ENCODE data around the gene ELFN1. TPM values are rescaled to one million over a fixed set of nuclear protein-coding genes. Genes with fewer than 3 reads are reported as not detected.
A peak's percentile ranks its signal among the peaks of the same experiment; 100 is the strongest.

Gene ELFN1
- total and polyA plus RNA-seq, 2 donors from 2014 or later, result 3.5 to 3.8 TPM

DNA sequence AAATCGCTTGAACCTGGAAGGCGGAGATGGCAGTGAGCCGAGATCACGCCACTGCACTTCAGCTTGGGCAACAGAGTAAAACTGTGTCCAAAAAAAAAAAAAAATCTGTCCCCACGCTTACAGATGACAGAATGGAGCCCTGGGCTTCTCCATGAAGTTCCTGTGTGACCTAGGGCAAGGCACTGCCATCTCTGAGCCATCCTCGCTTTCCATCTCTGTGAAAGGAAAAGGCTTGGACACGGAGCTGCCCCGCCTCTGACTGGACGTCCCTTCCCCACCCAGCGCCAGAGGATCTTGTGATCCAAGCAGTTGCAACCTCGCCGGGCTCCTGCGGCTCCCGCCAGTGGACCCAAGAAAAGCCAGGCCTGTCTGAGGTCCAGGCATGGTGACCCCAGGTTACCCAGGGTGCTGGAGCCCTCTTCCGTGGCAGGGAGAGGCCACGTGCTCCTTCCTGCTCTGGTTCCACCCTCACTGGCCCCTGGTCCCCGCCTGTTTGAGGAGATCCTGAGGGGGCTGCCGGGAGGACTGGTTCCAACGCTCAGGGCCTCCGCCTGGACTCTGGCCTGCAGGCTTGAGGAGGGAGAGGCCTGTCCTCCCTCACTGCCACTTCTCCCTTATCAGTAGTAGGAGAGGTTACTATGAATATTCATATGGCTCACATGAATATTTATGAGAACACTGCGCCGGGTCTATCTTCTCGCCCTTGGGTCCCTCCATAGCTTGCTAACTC, 25.6 kb upstream of the ELFN1 start:
- DNase-seq, result peak in 1 of 5 donors; percentile 47
- no peak for FAIRE-seq
- H3K27me3 ChIP-seq (ENCODE audit: control insufficient read depth, insufficient read depth, low read length), result no peaks in the 10 kb centered on the region
- peaks cover 0 to 2% (median 0%) of the 10 kb centered on the region in 3 donors for H3K4me1 ChIP-seq (ENCODE audit: control insufficient read depth in 2 of 3, insufficient read depth in 2 of 3, low read depth in 1 of 3, low read length in 3 of 3)
- intact Hi-C loops (cut with DNase I), result no loop called here
- TF ChIP-seq CTCF (IDR thresholded peaks at IDR 0.05; ENCODE audit: borderline replicate concordance, extremely low read depth, insufficient read depth), result no peak
- no peak overlapping the region for H3K4me3 ChIP-seq (ENCODE audit: low read length in 3 of 3)
- no peaks in the 10 kb centered on the region for H3K36me3 ChIP-seq (ENCODE audit: control insufficient read depth in 2 of 3, insufficient read depth in 3 of 3, low read length in 3 of 3)
- H3K9me3 ChIP-seq (ENCODE audit: control insufficient read depth in 2 of 3, insufficient read depth in 1 of 3, low read length in 3 of 3), result no peaks in the 10 kb centered on the region
- H3K9ac ChIP-seq (ENCODE audit: low read length in 3 of 3), result no peak overlapping the region
- H3K27ac ChIP-seq (ENCODE audit: low read depth in 2 of 2, low read length in 2 of 2), result no peak overlapping the region

DNA sequence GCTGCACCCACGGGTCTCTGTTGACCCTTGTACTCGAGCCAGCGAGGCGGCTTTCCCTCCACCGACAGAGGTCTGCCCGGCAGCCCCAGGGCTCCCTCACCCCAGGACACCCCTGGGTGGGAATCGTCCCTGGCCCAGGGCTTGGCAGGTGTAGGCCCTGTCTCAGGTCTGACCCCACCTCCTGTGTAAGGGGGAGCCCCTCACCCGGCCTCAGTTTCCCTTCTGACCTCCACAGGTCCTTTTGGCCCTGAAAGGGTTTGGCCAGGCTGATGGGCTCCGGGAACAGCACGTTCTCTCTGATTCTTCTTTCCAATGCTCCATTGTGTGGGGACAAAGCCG, 25.0 kb upstream of the ELFN1 start:
- TF ChIP-seq CTCF (IDR thresholded peaks at IDR 0.05; ENCODE audit: borderline replicate concordance, extremely low read depth, insufficient read depth), result no peak
- peak in 1 of 5 donors; percentile 49 for DNase-seq
- Histone ChIP-seq H3K9ac (ENCODE audit: low read length in 3 of 3) (no peak overlapping the region), H3K9me3 (ENCODE audit: control insufficient read depth in 2 of 3, insufficient read depth in 1 of 3, low read length in 3 of 3) (no peaks in the 10 kb centered on the region), H3K27ac (ENCODE audit: low read depth in 2 of 2, low read length in 2 of 2) (no peak overlapping the region), H3K36me3 (ENCODE audit: control insufficient read depth in 2 of 3, insufficient read depth in 3 of 3, low read length in 3 of 3) (no peaks in the 10 kb centered on the region), H3K4me1 (ENCODE audit: control insufficient read depth in 2 of 3, insufficient read depth in 2 of 3, low read depth in 1 of 3, low read length in 3 of 3) (peaks cover 0 to 2% (median 0%) of the 10 kb centered on the region in 3 donors), H3K27me3 (ENCODE audit: control insufficient read depth, insufficient read depth, low read length) (no peaks in the 10 kb centered on the region), H3K4me3 (ENCODE audit: low read length in 3 of 3) (no peak overlapping the region)
- no peak for FAIRE-seq
- intact Hi-C loops (cut with DNase I), result no loop called here

DNA sequence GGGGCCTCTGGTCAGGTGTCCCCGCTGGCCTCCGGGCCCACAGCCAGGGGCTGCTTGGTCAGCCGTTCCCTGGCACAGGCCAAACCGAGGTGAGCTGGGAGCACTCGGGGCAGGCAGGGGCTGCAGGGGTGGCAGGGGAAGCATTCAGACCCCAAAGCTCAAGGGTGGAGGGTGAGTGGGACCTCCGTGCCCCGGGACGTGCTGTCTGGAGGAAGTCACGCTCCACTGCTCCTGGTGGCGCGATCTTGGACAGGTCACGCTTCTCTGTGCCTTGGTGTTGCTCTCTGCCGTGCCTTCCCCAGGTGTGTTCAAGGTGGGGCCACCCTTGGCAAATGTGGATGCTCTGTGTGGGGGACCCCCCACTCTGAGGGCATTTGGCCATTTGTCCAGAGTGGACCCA, 24.6 kb upstream of the ELFN1 start:
- DNase-seq, result peak in 1 of 5 donors; percentile 52

More for the DNA sequence above, 24.6 kb upstream of the ELFN1 start:
- Histone ChIP-seq H3K27me3 (ENCODE audit: control insufficient read depth, insufficient read depth, low read length) (no peaks in the 10 kb centered on the region), H3K9me3 (ENCODE audit: control insufficient read depth in 2 of 3, insufficient read depth in 1 of 3, low read length in 3 of 3) (no peaks in the 10 kb centered on the region), H3K4me3 (ENCODE audit: low read length in 3 of 3) (no peak overlapping the region), H3K27ac (ENCODE audit: low read depth in 2 of 2, low read length in 2 of 2) (no peak overlapping the region), H3K36me3 (ENCODE audit: control insufficient read depth in 2 of 3, insufficient read depth in 3 of 3, low read length in 3 of 3) (no peaks in the 10 kb centered on the region), H3K4me1 (ENCODE audit: control insufficient read depth in 2 of 3, insufficient read depth in 2 of 3, low read depth in 1 of 3, low read length in 3 of 3) (peaks cover 0 to 2% (median 0%) of the 10 kb centered on the region in 3 donors), H3K9ac (ENCODE audit: low read length in 3 of 3) (no peak overlapping the region)
- no peak for TF ChIP-seq CTCF (IDR thresholded peaks at IDR 0.05; ENCODE audit: borderline replicate concordance, extremely low read depth, insufficient read depth)
- intact Hi-C loops (cut with DNase I), result no loop called here
- FAIRE-seq, result no peak

Measured in kidney (tissue), 14 donors.